ENCODE data around the gene ENPP3.

The ENPP3 gene

GRCh38 chr6:131768964-131769363 lies 131.9 kb downstream of the ENPP3 start:
- DNase-seq, result no peak

- no peak for DNase-seq
Observed at GRCh38 chr6:131769385-131770141, 132.5 kb downstream of the ENPP3 start.

DNA sequence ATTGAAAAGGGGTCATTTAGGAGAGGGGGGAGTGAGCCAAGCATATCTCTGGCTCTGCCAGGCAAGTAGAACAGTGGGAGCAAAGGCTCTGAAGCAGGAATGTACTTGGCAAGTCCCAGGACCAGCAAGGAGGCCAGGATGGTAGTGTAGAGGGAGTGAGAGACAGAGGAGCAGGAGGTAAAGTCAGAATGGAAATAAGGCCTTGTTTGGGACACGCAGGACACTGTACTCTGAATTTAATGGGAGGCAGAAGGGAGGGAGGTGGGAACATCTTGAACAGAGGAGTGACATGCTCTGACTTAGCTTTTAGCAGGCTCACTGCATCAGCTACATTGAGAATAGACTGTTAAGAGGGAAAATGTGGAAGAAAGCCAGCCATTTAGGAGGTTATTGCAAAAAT lies 133.7 kb downstream of the ENPP3 start:
- DNase-seq, result no peak

GRCh38 chr6:131773284-131773950 lies 136.3 kb downstream of the ENPP3 start:
- DNase-seq, result no peak

GRCh38 chr6:131775886-131776285 lies 138.8 kb downstream of the ENPP3 start:
- no peak for DNase-seq

- no peak for DNase-seq
Observed at GRCh38 chr6:131776985-131777384, 139.9 kb downstream of the ENPP3 start.

- DNase-seq, result no peak
Observed at GRCh38 chr6:131778169-131778568, 141.1 kb downstream of the ENPP3 start.

DNA sequence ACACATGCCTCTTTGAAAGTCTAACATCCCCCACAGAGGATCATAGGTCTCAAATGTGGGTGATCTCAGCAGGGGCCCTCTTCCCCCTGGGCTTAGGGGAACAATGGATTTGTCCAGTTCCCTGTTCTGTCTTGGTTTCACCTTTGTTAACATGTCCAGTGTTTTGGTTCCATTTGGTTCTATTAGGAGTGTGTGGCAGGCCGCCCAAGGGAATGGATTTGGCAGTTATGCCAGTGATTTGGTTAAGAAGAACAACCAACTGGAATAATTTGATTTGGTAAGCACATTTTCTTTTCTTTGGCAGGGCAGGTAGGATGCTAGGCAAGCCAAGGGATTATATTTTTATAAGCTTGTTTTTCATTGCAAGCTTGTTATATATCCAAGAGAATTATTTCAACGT lies 142.2 kb downstream of the ENPP3 start:
- DNase-seq, result no peak

DNA sequence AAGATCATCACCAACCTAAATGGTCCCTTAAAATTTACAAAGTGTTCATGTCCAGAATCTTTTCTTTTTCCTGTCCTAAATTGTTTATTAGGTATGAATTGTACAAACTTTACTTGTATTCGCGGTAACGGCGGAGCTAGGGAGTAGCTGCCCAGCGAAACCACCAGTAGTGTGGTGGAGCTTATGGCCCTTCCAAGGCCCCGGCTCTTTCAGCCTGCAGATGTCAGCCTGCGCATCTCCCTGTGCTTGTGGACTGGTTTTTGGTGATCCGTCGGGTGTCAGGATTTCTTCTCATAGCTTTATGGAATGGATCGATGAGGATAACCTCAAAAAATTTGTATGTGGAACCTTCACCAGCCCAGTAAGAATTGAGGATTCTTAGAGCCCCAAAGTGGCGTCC lies 143.5 kb downstream of the ENPP3 start:
- no peak for DNase-seq

DNA sequence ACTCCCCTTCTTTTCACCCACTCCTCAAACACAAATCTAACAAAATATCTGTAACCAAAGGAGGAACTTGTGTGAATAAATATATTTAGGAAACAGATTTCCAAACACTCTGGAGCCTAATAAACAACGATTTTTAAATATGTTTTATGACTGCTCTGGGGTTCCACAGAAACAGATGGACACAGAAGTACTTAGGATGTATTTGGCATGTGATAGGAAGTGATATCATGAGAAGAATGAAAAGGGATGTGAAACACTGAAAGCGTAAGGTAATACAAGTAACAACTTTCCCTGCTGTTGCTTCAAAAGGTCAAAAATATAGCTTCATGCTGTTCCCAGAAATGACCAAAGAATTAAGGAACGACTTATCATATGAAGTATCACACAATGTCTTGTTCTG lies 144.6 kb downstream of the ENPP3 start:
- no peak for DNase-seq

DNA sequence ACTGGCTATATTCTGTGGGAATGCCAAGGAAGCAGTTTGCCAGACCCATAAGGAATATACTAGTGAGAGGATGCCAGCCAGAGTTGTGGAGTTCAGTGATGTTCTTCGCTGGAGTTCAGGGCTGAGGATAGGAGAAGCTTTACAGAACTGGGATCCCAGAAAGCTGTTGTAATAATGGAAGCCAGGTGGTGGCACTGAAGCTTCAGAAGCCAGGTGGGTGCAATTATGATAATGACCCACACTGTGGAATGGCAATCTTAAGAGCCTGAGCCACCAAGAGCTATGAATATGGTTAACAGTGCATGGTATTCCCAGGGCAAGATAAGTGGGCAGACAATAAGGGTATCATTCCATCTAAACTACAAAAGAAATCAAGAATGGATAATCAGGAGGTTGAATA lies 145.7 kb downstream of the ENPP3 start:
- no peak for DNase-seq

DNA sequence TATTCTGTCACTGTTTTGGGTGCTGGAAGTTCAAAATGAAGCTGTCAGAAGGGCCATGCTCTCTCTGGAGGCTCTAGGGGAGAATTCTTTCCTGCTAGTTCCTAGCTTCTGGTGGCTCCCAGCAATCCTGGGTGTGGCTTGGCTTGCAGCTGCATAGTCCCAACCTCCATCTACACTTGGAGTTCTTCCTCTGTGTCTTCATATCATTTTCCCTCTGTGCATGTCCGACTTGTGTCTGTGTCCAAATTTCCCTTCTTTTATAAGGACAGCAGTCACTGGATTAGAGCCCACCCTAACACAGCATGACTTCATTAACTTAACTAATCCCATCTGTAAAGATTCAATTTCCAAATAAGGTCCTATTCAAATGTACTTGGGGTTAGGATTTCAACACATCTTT lies 147.5 kb downstream of the ENPP3 start:
- DNase-seq, result no peak

- DNase-seq, result no peak
Observed at GRCh38 chr6:131787079-131787478, 150.0 kb downstream of the ENPP3 start.

DNA sequence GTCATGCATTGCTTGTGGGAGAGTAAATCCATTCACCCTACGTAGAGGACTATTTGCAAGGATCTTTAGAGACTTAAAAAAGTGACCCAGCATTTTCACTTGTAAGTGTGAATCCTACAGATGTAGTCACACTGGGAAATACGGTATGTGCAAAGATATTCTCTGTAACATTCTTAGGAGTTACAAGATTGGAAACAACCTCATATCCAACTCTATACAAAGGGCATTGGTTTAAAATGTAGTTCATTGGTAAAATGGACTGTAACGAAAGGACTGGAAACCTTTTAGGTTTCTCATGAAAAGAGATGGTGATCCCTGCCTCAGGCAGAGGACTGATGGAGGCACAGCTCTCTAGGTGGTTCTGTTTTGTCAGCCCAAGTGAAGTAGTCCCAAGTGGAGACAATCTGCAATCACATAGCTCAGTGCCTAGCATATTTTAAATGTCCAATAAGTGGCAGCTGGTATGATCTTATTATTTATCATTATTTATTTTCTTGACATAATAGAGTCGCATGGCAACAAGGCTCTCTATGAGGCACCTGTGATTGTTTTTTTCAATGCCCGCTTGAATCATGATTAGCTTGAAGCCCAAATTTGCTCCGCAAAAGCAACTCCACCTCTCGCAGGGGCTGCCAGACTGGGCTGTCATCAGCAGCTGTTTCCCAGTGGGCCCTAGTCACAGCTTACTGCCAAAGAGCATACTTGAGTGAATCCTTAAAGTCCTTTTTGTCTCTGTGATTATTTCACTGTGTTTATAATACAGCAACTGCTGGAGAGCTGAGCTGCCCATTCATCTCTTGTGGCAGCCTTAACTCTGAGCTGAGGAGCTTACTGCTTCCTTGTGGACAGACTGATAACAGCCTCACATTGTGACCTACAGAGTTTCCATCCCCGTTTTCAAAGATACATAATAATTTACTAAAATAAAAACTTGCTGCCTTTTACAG lies 150.9 kb downstream of the ENPP3 start:
- no peak for DNase-seq

DNA sequence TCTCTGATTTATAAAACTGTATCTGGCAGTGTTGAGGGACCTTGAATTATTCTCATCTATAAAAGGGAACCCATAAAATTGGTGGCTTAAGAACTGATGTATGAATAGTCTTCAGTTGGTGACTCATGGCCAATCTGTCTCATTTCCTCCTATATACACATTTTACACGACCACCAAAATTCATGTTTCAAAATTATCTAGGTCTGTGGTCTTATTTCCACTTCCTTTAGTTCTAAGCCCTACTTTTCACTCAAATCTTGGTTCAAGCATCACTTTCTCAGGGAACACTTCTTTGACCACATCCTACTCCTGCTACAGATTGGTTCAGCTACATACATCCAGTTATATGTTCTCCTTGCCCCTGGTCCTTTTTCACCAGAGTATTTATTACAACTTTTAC lies 152.1 kb downstream of the ENPP3 start:
- no peak for DNase-seq

DNA sequence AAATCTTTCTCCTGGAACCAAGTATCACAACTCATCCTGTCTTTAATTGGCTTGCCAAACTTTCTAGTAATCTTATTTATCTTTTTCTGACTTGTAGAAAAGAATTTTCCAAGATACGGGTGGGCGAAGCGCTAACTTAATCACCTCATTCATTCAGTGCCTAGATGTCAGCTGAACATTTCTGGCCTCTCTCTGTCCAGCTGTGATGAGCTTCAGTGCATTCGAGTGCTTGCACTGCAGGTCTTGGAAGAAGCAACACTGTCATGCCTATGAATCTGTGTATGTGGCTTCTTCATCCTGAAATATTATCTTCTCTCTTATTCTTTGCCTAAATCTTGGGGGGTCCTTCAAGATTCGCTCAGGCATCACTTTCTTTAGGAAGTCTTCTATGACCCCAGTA lies 154.4 kb downstream of the ENPP3 start:
- DNase-seq, result no peak

- no peak for DNase-seq
Observed at GRCh38 chr6:131792091-131792496, 155.0 kb downstream of the ENPP3 start.

DNA sequence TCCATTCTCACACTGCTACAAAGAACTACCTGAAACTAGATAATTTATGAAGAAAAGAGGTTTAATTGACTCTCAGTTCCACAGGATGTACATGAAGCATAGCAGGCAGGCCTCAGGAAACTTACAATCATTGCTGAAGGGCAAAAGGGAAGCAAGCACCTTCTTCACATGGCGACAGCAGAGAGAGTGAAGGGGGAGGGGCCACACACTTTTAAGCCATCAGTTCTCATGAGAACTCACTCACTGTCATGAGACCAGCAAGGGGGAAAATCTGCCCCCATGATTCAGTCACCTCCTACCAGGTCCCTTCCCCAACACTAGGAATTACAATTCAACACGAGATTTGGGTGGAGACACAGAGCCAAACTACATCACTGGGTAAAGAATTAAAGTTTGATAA lies 158.3 kb downstream of the ENPP3 start:
- no peak for DNase-seq
